Stromal cell of bone marrow (primary cell): ENCODE measurements around the gene ZNF276.
A peak's percentile ranks its signal among the peaks of the same experiment; 100 is the strongest.
"Not testable (repeated sequence)": the region's sequence is repeated elsewhere in the genome, so short reads cannot be mapped to it uniquely, and the experiment has no call there.

Experiments
- DNase-seq: peaks from one replicate; pipeline ENCODE4 v3.0.0-alpha.2; 2012; ENCODE audit warnings: low read depth

The ZNF276 gene

DNA sequence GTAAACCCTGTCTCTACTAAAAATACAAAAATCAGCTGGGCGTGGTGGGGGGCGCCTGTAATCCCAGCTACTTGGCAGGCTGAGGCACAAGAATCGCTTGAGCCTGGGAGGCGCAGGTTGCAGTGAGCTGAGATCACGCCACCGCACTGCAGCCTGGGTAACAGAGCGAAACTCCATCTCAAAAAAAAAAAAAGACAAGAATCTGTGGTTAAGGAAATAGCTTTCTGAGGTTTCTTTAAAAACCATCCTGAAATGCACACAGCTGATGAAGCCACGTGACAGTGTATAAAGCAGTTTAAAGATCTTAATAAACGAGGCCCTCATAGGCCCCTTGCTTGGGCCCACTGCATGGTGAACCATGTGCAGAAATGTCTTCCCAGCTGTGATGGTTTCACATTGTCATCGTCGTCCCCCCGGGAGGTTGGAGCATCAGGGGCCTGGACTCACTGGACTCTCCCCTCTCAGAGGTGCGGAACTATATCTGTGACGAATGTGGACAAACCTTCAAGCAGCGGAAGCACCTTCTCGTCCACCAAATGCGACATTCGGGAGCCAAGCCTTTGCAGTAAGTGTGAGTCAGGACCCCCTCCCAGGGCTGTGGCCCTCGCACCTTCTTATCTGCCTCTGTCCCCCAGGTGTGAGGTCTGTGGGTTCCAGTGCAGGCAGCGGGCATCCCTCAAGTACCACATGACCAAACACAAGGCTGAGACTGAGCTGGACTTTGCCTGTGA is 16.2 kb downstream of the ZNF276 start:
- DNase-seq: no peak

DNA sequence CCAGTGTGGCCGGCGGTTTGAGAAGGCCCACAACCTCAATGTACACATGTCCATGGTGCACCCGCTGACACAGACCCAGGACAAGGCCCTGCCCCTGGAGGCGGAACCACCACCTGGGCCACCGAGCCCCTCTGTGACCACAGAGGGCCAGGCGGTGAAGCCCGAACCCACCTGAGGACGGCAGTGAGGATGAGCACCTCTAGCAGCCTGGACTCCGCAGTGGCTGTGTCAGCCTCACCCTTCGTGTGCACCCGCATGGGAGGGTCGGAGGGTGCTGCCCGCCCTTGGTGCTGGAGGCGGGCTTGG is 16.7 kb downstream of the ZNF276 start:
- DNase-seq: no peak

DNA sequence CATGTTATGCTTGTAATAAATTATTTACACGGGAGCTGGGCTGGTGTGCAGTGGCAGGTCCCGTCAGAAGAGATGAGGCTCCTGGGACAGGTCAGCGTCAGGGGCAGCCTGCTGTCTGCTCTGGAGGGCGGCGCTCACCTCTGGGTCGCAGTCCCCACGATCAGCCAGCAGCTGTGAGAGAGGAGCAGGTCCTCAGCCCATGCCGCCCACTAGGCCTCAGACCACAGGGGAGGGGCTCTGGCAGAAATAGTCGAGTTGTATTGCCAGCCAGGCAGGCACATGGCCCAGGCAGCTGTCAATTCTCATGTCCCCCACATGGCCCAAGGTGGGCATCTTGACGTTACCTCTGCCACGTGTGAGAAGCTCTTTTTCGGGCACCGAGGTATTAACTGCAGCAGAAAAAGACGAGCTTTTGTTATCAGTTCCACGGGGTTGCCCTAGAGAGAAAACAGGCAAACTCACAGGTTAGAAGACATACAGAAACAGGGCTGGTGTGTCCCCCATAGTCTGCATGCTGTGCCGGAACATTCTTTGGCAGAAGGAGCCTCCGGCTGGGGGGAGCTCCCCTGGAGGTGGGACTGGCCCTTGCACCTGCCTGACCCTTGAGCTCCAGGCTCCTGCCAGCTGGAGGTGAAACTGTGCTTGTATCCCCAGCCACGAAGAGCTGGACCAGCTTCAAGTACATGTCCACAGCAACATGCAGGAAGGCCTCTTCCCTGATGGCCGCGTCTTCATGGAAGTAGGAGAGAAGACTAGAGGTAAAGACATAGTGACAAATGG is 17.4 kb downstream of the ZNF276 start:
- no peak for DNase-seq

- no peak for DNase-seq
Observed at GRCh38 chr16:89739383-89739782, 18.0 kb downstream of the ZNF276 start.

DNA sequence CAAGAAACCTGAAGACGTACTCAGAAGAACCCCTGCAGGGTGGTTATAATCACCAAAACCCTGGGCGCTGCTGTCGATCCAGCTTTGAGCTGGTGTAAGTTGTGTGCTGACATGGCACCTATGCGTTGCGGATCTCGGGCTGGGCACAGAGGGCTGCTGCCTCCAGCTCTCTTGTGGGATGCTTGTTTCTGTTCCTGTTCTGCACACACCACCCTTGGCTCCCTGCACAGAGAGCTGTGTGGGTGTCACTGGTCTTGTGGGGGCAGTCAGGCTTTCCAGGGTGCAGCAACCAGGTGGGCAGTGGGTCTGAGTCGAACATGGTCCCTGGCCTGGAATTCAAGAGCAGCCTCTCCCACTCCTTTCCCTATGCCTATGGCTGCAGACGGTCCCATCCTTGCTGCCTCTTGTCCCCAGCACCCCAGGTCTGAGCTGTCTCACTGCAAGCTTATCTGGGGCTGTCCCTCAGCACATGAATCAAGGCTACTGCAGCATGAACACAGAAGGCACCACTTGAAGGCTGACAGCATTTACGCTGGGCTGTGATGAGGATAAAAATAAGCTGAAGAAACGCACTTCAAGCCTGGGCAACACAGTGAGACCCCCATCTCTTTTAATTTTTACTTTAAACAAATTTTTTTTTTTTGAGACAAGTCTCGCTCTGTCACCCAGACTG is 20.1 kb downstream of the ZNF276 start:
- no peak for DNase-seq

DNA sequence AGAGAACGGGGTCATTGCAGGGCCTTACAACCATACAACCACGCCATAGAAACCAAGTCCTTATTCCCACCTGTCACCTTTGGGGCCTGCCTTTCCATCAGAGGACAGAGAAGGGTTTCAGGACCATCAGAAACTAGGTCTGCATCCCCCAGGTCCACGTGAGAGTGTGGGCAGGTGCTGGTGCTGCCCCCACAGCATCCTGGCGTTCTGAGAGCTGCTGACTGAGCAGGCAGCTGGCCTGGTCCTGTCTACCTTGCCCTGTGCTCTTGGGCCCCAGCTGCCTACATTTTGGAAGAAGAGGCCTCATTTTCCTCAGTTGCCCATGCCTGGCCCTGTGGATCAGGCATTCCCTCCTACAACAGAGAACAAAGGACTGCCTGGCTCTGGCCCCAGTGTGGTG is 21.6 kb downstream of the ZNF276 start:
- no peak for DNase-seq

DNA sequence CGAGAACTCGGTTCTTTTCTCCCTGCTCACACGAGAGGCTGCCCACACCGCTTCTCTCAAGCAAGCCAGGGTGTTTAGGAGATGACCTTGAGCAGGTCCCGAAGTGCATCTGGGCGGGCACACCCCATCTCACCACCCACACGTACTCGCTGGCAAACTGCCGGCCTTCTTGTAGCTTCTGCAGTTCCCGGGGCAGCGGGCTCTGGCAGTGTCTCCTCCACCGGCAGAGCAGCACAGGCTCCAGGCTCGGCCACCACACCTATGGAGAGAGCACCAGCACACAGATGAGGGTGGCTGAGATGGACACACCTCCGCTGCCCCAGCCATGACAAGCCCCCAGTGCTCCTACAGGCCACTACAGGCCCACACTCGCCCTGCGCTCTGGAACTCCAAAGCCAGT is 23.5 kb downstream of the ZNF276 start:
- DNase-seq: no peak

DNA sequence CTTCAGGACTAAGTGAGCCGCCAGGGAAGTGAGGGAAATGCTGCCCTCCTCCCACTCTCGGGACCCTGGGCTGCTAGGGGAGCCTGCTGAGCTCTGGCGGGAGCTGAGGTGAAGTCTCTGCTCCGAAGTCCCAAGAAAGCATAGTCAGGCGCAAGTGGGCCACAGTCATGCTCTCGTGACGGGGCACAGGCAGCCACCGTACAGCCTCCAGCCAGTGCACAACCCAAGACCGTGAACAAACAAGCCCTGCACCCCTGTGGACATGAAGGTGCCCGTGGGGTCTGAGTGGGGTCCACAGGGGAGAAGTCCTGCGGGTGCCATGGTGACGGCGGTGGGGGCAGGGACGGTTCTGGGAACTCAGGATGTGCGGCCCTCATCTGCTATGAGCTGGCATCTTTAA is 24.7 kb downstream of the ZNF276 start:
- no peak for DNase-seq

GRCh38 chr16:89748076-89748475 is 26.7 kb downstream of the ZNF276 start:
- DNase-seq: no peak

DNA sequence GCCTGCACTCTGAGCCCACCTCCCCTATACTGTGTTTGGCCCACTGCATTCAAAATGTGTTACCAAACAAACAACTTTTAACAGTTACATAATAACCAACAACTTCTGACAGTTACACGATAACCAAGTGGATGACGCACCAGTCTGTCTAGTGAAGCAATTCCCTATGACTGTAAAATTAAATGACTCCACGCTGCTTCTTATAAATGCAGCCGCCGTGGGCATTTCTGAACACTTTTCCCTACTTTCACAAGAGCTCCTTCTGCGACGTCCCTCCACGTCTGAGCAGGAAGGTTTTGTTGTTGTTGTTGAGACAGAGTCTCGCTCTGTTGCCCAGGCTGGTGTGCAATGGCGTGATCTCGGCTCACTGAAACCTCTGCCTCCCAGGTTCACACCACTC is 27.6 kb downstream of the ZNF276 start:
- DNase-seq: no peak

DNA sequence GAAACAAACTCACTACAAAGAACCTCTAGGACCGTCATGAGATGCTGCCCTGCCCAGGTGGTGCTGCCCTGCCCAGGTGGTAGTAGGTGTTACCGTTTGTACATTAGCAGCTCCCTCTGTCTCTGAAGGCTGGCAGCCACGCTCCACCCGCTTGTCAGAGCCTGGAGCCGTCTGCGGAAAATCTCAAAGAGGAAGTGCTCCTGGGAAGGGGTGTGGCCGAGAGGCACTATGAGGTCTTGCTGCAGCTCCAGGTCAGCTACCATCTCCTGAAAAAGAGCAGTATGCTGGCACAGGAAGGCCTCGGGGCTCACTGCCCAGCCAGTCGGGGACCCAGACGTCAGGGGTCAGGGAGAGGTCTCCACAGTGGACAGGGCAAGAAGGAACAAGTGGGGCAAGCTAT is 28.3 kb downstream of the ZNF276 start:
- DNase-seq: no peak

- no peak for DNase-seq
Observed at GRCh38 chr16:89759746-89760340, 38.5 kb downstream of the ZNF276 start.

GRCh38 chr16:89761304-89761922 is 40.1 kb downstream of the ZNF276 start:
- DNase-seq: no peak

- DNase-seq: peak; percentile 5
Observed at GRCh38 chr16:89764711-89765201, 43.4 kb downstream of the ZNF276 start.

DNA sequence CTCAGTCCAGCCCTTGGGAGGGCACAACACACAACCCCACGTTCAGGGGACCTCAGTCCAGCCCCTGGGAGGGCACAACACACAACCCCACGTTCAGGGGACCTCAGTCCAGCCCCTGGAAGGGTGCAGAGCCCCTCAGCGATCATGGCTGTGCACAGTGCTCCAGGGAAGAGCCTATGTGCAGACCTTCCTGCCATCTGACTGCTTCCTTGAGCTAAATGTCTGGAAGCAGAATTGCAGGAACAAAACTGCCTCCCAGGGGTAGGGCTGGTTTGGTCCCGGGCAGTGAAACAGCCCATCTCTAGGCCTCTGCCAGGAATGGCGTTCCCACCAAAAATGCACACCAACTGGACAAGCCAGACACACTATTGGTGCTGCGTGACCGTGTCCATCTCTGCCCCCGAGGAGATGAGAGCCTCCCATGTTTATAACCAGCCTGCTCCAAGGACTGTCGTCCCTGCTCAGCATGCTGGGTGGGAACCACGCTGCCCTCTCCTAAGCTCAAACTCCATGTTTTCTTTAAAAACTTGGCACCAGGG is 44.0 kb downstream of the ZNF276 start:
- DNase-seq: no peak

GRCh38 chr16:89770367-89770766 is 49.0 kb downstream of the ZNF276 start:
- no peak for DNase-seq

DNA sequence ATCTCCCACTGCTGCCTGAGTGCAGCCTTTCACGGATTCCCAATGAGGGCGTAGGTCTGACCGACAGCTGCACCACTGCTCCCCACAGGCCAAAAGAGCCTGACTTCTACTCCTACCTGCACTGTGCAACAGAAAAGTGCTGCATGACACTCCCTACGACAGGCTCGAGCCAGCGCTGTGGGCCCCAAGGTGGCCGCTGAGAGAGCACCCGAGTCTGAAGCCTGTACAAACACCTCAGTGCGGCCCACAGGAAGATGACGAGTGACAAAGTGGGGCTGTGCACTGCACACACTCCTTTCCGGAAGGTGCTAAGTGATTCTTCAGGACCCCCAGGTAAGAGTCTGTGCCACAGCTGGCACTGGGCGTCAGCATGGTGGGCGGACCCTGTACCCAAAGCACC is 53.9 kb downstream of the ZNF276 start:
- no peak for DNase-seq

DNA sequence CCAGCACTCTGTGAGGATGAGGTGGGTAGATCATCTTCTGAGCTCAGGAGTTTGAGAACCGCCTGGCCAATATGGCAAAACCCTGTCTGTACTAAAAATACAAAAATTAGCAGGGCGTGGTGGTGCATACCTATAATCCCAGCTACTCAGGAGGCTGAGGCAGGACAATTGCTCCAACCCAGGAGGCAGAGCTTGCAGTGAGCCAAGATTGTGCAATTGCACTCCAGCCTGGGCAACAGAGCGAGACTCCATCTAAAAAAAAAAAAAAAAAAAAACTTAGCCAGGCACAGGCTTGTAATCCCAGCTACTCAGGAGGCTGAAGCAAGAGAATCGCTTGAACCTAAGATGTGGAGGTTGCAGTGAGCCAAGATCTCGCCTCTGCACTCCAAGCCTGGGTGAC is 56.9 kb downstream of the ZNF276 start:
- DNase-seq: not testable (repeated sequence)

DNA sequence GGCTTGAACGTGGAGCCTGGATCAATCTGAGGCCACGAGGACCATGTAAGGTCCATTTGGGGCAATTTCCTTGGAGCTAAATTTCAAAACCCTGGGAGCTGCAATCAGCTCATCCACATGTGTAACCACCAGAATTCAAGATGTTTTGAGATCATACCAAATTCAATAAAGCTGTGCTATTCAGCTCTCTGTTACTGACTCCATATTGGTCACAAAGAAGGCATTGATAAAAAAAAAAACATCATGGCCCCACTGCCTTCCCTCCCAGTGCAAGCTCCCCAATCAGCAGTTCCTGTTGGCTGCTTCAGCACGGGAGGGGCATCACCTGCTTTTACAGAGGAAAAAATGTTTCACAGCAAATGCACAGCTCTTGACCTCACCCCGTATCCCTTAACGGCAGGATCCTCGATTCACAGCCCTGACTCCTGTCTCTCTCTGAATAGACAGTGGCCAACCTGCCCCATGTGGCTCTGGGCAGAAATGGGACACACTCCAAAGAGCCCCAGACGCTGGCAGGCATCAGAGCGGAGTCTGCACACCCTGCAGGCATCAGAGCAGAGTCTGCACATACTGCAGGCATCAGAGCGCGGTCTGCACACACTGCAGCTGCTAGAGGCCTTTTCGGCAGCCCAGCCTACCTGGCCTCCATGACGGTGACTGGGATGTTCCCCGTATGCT is 58.0 kb downstream of the ZNF276 start:
- no peak for DNase-seq

- DNase-seq: no peak
Observed at GRCh38 chr16:89779909-89780305, 58.6 kb downstream of the ZNF276 start.

GRCh38 chr16:89782489-89782888 is 61.2 kb downstream of the ZNF276 start:
- DNase-seq: no peak
